Caco-2 (cell line): ENCODE results near the gene MACROD2. TPM values are rescaled to one million over a fixed set of nuclear protein-coding genes. Genes with fewer than 3 reads are reported as not detected.

Source experiments
- BruUV-seq: library from RNA; stranded (reverse); fragments of 400-500 nt; replicated peaks from 2 replicates; lab custom pipeline; 2021; lab: Mats Ljungman, UMichigan
- CTCF ChIA-PET: fragments of 300-600 bp; sonication (Branson Sonifier 250); formaldehyde crosslinking; loops from one replicate; lab custom pipeline; 2022; ENCODE audit warnings: antibody characterized with exemption; lab: Charles Lee
- POLR2A ChIA-PET: fragments of 300-600 bp; sonication (Branson Sonifier 250); formaldehyde crosslinking; loops from one replicate; lab custom pipeline; 2022; ENCODE audit warnings: antibody characterized with exemption; lab: Charles Lee
- DNase-seq, 2 experiments: peaks; one replicate each; pipeline versions ENCODE4 v3.0.0 to v3.0.0-alpha.2; 2020 to 2022
- H3K27me3 ChIP-seq: replicated peaks from 2 replicates; pipeline ENCODE4 v1.6.0; 2011; ENCODE audit warnings: low read length; ENCODE audit not compliant: control insufficient read depth, insufficient read depth
- H3K36me3 ChIP-seq: 2 replicates; pipeline ENCODE4 v1.5.1; 2011; ENCODE audit warnings: low read length; ENCODE audit not compliant: control insufficient read depth, insufficient read depth
- H3K4me1 ChIP-seq: fragments of 250-450 bp; sonication (Bioruptor Pico); 2 replicates; pipeline ENCODE4 v1.5.1; 2020; ENCODE audit warnings: mild to moderate bottlenecking
- H3K4me3 ChIP-seq: 2 replicates; pipeline ENCODE4 v1.5.1; 2011; ENCODE audit warnings: low read depth, mild to moderate bottlenecking, control low read depth, low read length
- H3K9me3 ChIP-seq: fragments of 250-450 bp; sonication (Bioruptor Pico); 2 replicates; pipeline ENCODE4 v1.5.1; 2020; ENCODE audit warnings: mild to moderate bottlenecking, moderate library complexity
- H3K27ac Mint-ChIP-seq: one replicate; pipeline ENCODE4 v1.8.0; 2022; ENCODE audit warnings: mixed read lengths; ENCODE audit not compliant: unreplicated experiment
- H3K27me3 Mint-ChIP-seq: one replicate; pipeline ENCODE4 v1.8.0; 2022; ENCODE audit warnings: mixed read lengths; ENCODE audit not compliant: insufficient read depth, unreplicated experiment
- H3K36me3 Mint-ChIP-seq: one replicate; pipeline ENCODE4 v1.8.0; 2022; ENCODE audit warnings: mild to moderate bottlenecking, mixed read lengths; ENCODE audit not compliant: insufficient read depth, unreplicated experiment
- H3K4me1 Mint-ChIP-seq: one replicate; pipeline ENCODE4 v1.8.0; 2022; ENCODE audit warnings: low read depth, mixed read lengths; ENCODE audit not compliant: unreplicated experiment
- H3K4me3 Mint-ChIP-seq: one replicate; pipeline ENCODE4 v1.8.0; 2022; ENCODE audit warnings: mild to moderate bottlenecking, moderate library complexity, mixed read lengths; ENCODE audit not compliant: unreplicated experiment
- H3K9me3 Mint-ChIP-seq: one replicate; pipeline ENCODE4 v1.8.0; 2022; ENCODE audit warnings: mixed read lengths; ENCODE audit not compliant: unreplicated experiment
- CTCF ChIP-seq, 2 experiments: fragments of 200-600 bp in 1 of 2; IDR thresholded peaks; 1 replicate in 1 of 2; 2 replicates in 1 of 2; pipeline versions ENCODE4 v1.5.1 to v1.8.0; 2011 to 2022; ENCODE audit warnings: antibody characterized with exemption in 1 of 2, control low read depth in 1 of 2, inconsistent platforms in 1 of 2, low read depth in 1 of 2, low read length in 1 of 2, mild to moderate bottlenecking in 1 of 2, moderate library complexity in 1 of 2; ENCODE audit not compliant: insufficient read depth in 1 of 2, severe bottlenecking in 1 of 2, unreplicated experiment in 1 of 2
- intact Hi-C: fragments of 100-400 bp; cut with micrococcal nuclease; formaldehyde crosslinking; loops from one replicate; pipeline ENCODE4 v1.10.0; 2022; ENCODE audit not compliant: unreplicated experiment
- total RNA-seq: library from RNA; stranded (reverse); gene quantifications from 2 replicates; pipeline ENCODE4 v1.2.3, GENCODE V29; 2022

Gene MACROD2
- total RNA-seq, 1 experiment from 2014 or later: 6.4 TPM

DNA sequence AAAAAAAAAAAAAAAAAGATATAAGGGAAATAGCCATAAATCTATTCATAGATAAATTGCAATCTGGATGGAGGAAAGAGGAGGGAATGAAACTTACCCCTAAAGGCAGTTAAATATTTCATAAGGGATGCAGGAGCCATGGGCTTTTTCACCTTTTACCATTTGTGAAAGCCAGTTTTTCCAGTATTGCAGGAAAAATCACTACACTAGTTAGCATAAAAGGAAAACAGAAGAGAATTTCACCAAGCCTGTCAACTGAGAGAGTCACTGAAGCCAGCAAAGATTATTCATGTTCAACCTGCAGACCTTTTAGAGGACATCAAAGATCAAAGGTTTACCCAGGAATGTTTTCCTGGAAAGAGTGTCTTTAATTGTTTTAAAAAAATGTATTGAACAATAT lies 1608.2 kb downstream of the MACROD2 start:
- Mint-ChIP-seq H3K9me3 (peaks cover 9% of the 10 kb centered on the region), H3K27me3 (no peaks in the 10 kb centered on the region), H3K27ac (no peak overlapping the region), H3K4me1 (peaks cover 8% of the 10 kb centered on the region), H3K4me3 (no peak overlapping the region), H3K36me3 (no peaks in the 10 kb centered on the region)
- Histone ChIP-seq H3K9me3 (no peaks in the 10 kb centered on the region), H3K4me1 (peaks cover 7% of the 10 kb centered on the region), H3K4me3 (no peak overlapping the region), H3K36me3 (no peaks in the 10 kb centered on the region), H3K27me3 (no peaks in the 10 kb centered on the region)
- ChIA-PET POLR2A (no interaction called here), CTCF (no interaction called here)
- intact Hi-C loops: no loop called here
- no TSS peak for BruUV-seq
- no peak for TF ChIP-seq CTCF (IDR thresholded peaks at IDR 0.05; ENCODE audit: insufficient read depth in 1 of 2, low read depth in 1 of 2, low read length in 1 of 2, severe bottlenecking in 1 of 2, unreplicated experiment in 1 of 2)
- peak in 1 of 2 experiments; percentile 20 for DNase-seq

- Histone ChIP-seq H3K36me3 (no peaks in the 10 kb centered on the region), H3K4me1 (peaks cover 10% of the 10 kb centered on the region), H3K9me3 (no peaks in the 10 kb centered on the region), H3K27me3 (no peaks in the 10 kb centered on the region), H3K4me3 (no peak overlapping the region)
- no peak for DNase-seq
- no peaks in the 10 kb centered on the region for H3K36me3 Mint-ChIP-seq
- BruUV-seq: no TSS peak
- ChIA-PET CTCF (no interaction called here), POLR2A (no interaction called here)
- H3K4me1 Mint-ChIP-seq: peaks cover 13% of the 10 kb centered on the region
- intact Hi-C loops: no loop called here
- H3K27ac Mint-ChIP-seq: no peak overlapping the region
- no peak for TF ChIP-seq CTCF (IDR thresholded peaks at IDR 0.05; ENCODE audit: insufficient read depth in 1 of 2, low read depth in 1 of 2, low read length in 1 of 2, severe bottlenecking in 1 of 2, unreplicated experiment in 1 of 2)
- H3K4me3 Mint-ChIP-seq: no peak overlapping the region
- H3K9me3 Mint-ChIP-seq: peaks cover 9% of the 10 kb centered on the region
- no peaks in the 10 kb centered on the region for H3K27me3 Mint-ChIP-seq
Measured at GRCh38 chr20:15603978-15604805, 1608.9 kb downstream of the MACROD2 start.

GRCh38 chr20:15609921-15610320 lies 1614.6 kb downstream of the MACROD2 start:
- Mint-ChIP-seq H3K4me3 (no peak overlapping the region), H3K9me3 (no peaks in the 10 kb centered on the region), H3K27me3 (no peaks in the 10 kb centered on the region), H3K27ac (no peak overlapping the region), H3K4me1 (peaks cover 37% of the 10 kb centered on the region), H3K36me3 (no peaks in the 10 kb centered on the region)
- CTCF ChIA-PET: no interaction called here
- H3K4me1 ChIP-seq: peaks cover 32% of the 10 kb centered on the region
- intact Hi-C loops: no loop called here
- no peak for DNase-seq
- POLR2A ChIA-PET: no interaction called here
- no peaks in the 10 kb centered on the region for H3K27me3 ChIP-seq
- H3K4me3 ChIP-seq: no peak overlapping the region
- no peaks in the 10 kb centered on the region for H3K9me3 ChIP-seq
- no peaks in the 10 kb centered on the region for H3K36me3 ChIP-seq
- BruUV-seq: no TSS peak
- TF ChIP-seq CTCF (IDR thresholded peaks at IDR 0.05; ENCODE audit: insufficient read depth in 1 of 2, low read depth in 1 of 2, low read length in 1 of 2, severe bottlenecking in 1 of 2, unreplicated experiment in 1 of 2): no peak
